GM12878 (cell line): Measurements from ENCODE around the gene ADAMTS4. TPM values are rescaled to one million over a fixed set of nuclear protein-coding genes. Genes with fewer than 3 reads are reported as not detected.
A peak's percentile ranks its signal among the peaks of the same experiment; 100 is the strongest.

Experiments used
- ATAC-seq: fragments of 200-7000 bp; cut with Tn5 transposase; 3 replicates; pipeline ENCODE4 v1.9.1; 2020; ENCODE audit warnings: mild to moderate bottlenecking, moderate library complexity
- BruUV-seq: library from RNA; stranded (reverse); fragments of 400-500 nt; replicated peaks from 2 replicates; lab custom pipeline; 2021; lab: Mats Ljungman, UMichigan
- CTCF ChIA-PET: fragments of 300-600 bp; sonication (Branson Sonifier 250); formaldehyde crosslinking; extraction: SDS; loops from one replicate; lab custom pipeline; 2021; ENCODE audit warnings: inconsistent platforms; lab: Yijun Ruan, JAX
- POLR2A ChIA-PET: fragments of 350-600 bp; formaldehyde crosslinking; extraction: SDS; loops from one replicate; lab custom pipeline; 2021; ENCODE audit warnings: inconsistent platforms; lab: Charles Lee
- RAD21 ChIA-PET: fragments of 300-600 bp; sonication (Branson Sonifier 250); formaldehyde crosslinking; loops from one replicate; lab custom pipeline; 2023; ENCODE audit warnings: antibody characterized with exemption; ENCODE audit not compliant: unreplicated experiment; lab: Charles Lee
- SMC1A ChIA-PET: fragments of 300-600 bp; sonication (Branson Sonifier 250); formaldehyde crosslinking; loops from one replicate; lab custom pipeline; 2023; ENCODE audit not compliant: unreplicated experiment, uncharacterized antibody; lab: Charles Lee
- DNase-seq: peaks from one replicate; pipeline ENCODE4 v3.0.0-alpha.2; 2011; ENCODE audit warnings: low read depth, low spot score
- FAIRE-seq: peaks from 3 replicates; lab custom pipeline; 2011; peaks lifted over from hg19 to GRCh38; lab: Jason Lieb, UNC
- H2AFZ ChIP-seq: 2 replicates; pipeline ENCODE4 v1.6.0; 2011; ENCODE audit warnings: low read depth, low read length, control low read depth; ENCODE audit not compliant: control insufficient read depth
- H3K27ac ChIP-seq: 2 replicates; pipeline ENCODE4 v1.5.1; 2011; ENCODE audit warnings: control low read depth; ENCODE audit not compliant: control insufficient read depth, insufficient read depth
- H3K27me3 ChIP-seq, 2 experiments: replicated peaks in 1 of 2; 2 replicates each; pipeline versions ENCODE4 v1.6.0 to v1.6.1; 2011; ENCODE audit warnings: low read length in 1 of 2; ENCODE audit not compliant: control insufficient read depth in 2 of 2, insufficient read depth in 2 of 2
- H3K36me3 ChIP-seq, 2 experiments: 2 replicates each; pipeline ENCODE4 v1.5.1; 2011; ENCODE audit warnings: low read length in 1 of 2; ENCODE audit not compliant: control insufficient read depth in 2 of 2, insufficient read depth in 2 of 2
- H3K4me1 ChIP-seq: 2 replicates; pipeline ENCODE4 v1.6.1; 2011; ENCODE audit warnings: mild to moderate bottlenecking, low read length, moderate library complexity, mixed read lengths; ENCODE audit not compliant: control insufficient read depth, insufficient read depth
- H3K4me2 ChIP-seq: 2 replicates; pipeline ENCODE4 v1.6.0; 2011; ENCODE audit warnings: control low read depth; ENCODE audit not compliant: control insufficient read depth, insufficient read depth
- H3K4me3 ChIP-seq: fragments of 200-600 bp; sonication (generic); 2 replicates; pipeline ENCODE4 v1.5.1; 2016
- H3K79me2 ChIP-seq: 2 replicates; pipeline ENCODE4 v1.6.0; 2011; ENCODE audit warnings: low read length; ENCODE audit not compliant: control insufficient read depth, insufficient read depth
- H3K9ac ChIP-seq: 2 replicates; pipeline ENCODE4 v1.8.0; 2011; ENCODE audit warnings: low read length, control low read depth, mixed read lengths; ENCODE audit not compliant: control insufficient read depth, insufficient read depth
- H3K9me3 ChIP-seq: replicated peaks from 3 replicates; pipeline ENCODE4 v1.5.1; 2011; ENCODE audit warnings: mild to moderate bottlenecking, low read length; ENCODE audit not compliant: control insufficient read depth, insufficient read depth
- H4K20me1 ChIP-seq: 2 replicates; pipeline ENCODE4 v1.6.0; 2011; ENCODE audit not compliant: control insufficient read depth, insufficient read depth
- BCL11A ChIP-seq: IDR thresholded peaks from 2 replicates; pipeline ENCODE4 v1.6.1; 2011; ENCODE audit warnings: low read depth, low read length
- EP300 ChIP-seq, 2 experiments: fragments of 150-350 bp in 1 of 2; IDR thresholded peaks; 2 replicates each; pipeline ENCODE4 v1.6.1; 2011 to 2012; ENCODE audit warnings: low read depth in 2 of 2, low read length in 2 of 2, borderline replicate concordance in 1 of 2, improper control_type of control experiment in 1 of 2, inconsistent platforms in 1 of 2; ENCODE audit not compliant: control insufficient read depth in 1 of 2
- FOXK2 ChIP-seq: fragments of 450-650 bp; IDR thresholded peaks from 2 replicates; pipeline ENCODE4 v1.6.1; 2017; ENCODE audit warnings: mild to moderate bottlenecking, moderate library complexity
- JUNB ChIP-seq: IDR thresholded peaks from 2 replicates; pipeline ENCODE4 v1.6.1; 2016; ENCODE audit warnings: antibody characterized with exemption, mild to moderate bottlenecking
- NFYA ChIP-seq: IDR thresholded peaks from 2 replicates; pipeline ENCODE4 v1.6.1; 2011; ENCODE audit warnings: low read depth, mild to moderate bottlenecking, low read length, improper control_type of control experiment, borderline replicate concordance
- NFYB ChIP-seq: IDR thresholded peaks from 2 replicates; pipeline ENCODE4 v1.6.1; 2011; ENCODE audit warnings: low read depth, mild to moderate bottlenecking, low read length, improper control_type of control experiment, moderate library complexity; ENCODE audit not compliant: insufficient read depth
- NR2C1 ChIP-seq: fragments of 450-650 bp; IDR thresholded peaks from 2 replicates; pipeline ENCODE4 v1.6.1; 2017; ENCODE audit warnings: antibody characterized with exemption, mild to moderate bottlenecking, moderate library complexity
- NR2F1 ChIP-seq: fragments of 450-650 bp; conservative IDR thresholded peaks from 2 replicates; pipeline ENCODE4 v1.6.1; 2017; ENCODE audit warnings: mild to moderate bottlenecking
- PML ChIP-seq: IDR thresholded peaks from 2 replicates; pipeline ENCODE4 v1.6.1; 2012; ENCODE audit warnings: low read length, inconsistent platforms
- RAD51 ChIP-seq: fragments of 450-650 bp; IDR thresholded peaks from 2 replicates; pipeline ENCODE4 v1.6.1; 2016; ENCODE audit warnings: moderate library complexity, mild to moderate bottlenecking, inconsistent platforms
- SUPT20H ChIP-seq: IDR thresholded peaks from 2 replicates; pipeline ENCODE4 v1.6.1; 2011; ENCODE audit warnings: low read depth, mild to moderate bottlenecking, low read length, moderate library complexity, borderline replicate concordance; ENCODE audit not compliant: control insufficient read depth
- WRNIP1 ChIP-seq: IDR thresholded peaks from 2 replicates; pipeline ENCODE4 v1.6.1; 2011; ENCODE audit warnings: low read depth, low read length, improper control_type of control experiment, borderline replicate concordance
- WGBS: methylation state at CpG from one replicate; pipeline ENCODE4 v1.1.6; 2016; ENCODE audit warnings: low lambda C conversion rate; ENCODE audit not compliant: insufficient replicate concordance, insufficient coverage; ENCODE audit errors: missing lambda C conversion rate; 5-methylcytosine and 5-hydroxymethylcytosine counted together
- in situ Hi-C: fragments of 300-500 bp; cut with MboI; formaldehyde crosslinking; loops from 9 replicates; pipeline ENCODE4 v1.14.3; 2018; ENCODE audit warnings: mixed read lengths
- intact Hi-C: fragments of 100-400 bp; cut with micrococcal nuclease; formaldehyde crosslinking; loops from one replicate; pipeline ENCODE4 v1.14.2; 2022; ENCODE audit not compliant: unreplicated experiment
- polyA plus RNA-seq, 11 experiments: library from polyadenylated mRNA; depleted of rRNA in 4 of 11; unstranded in 6 of 11; stranded (reverse) in 5 of 11; fragments of >200 nt; fragmentation: Nextera tagmentation in 4 of 11; fragmentation: Illumina TruSeq in 1 of 11; extraction: Ambion mirVana in 4 of 11; extraction: Trizol in 1 of 11; gene quantifications; 1 replicate in 1 of 11; 2 replicates in 10 of 11; pipeline versions ENCODE4 v1.2.1 to v1.2.3, GENCODE V29; 2011 to 2016; ENCODE audit warnings: inconsistent platforms in 2 of 11, missing spikeins in 2 of 11, low read depth in 1 of 11
- total RNA-seq, 4 experiments: library from RNA; depleted of rRNA in 3 of 4; stranded (reverse); fragments of >200 nt in 3 of 4; fragmentation: Illumina TruSeq in 1 of 4; extraction: Trizol in 1 of 4; gene quantifications; 2 replicates each; pipeline versions ENCODE4 v1.2.1 to v1.2.3, GENCODE V29; 2013 to 2021
- TF ChIP-seq, protein P1 (sequence below), 3 experiments: IDR thresholded peaks in 2 of 3; conservative IDR thresholded peaks in 1 of 3; 2 replicates each; pipeline ENCODE4 v1.5.1; 2011; ENCODE audit warnings: low read depth in 3 of 3, low read length in 3 of 3, mild to moderate bottlenecking in 3 of 3, control low read depth in 2 of 3, moderate library complexity in 2 of 3, inconsistent platforms in 1 of 3, mixed read lengths in 1 of 3; ENCODE audit not compliant: control insufficient read depth in 2 of 3, insufficient read depth in 1 of 3; ENCODE audit errors: extremely low read depth in 1 of 3
- TF ChIP-seq, protein P2 (sequence below): IDR thresholded peaks from 2 replicates; pipeline ENCODE4 v1.6.1; 2012; ENCODE audit warnings: low read depth, low read length, improper control_type of control experiment
- TF ChIP-seq, protein P3 (sequence below): fragments of 450-650 bp; IDR thresholded peaks from 2 replicates; pipeline ENCODE4 v1.6.1; 2014; ENCODE audit warnings: mild to moderate bottlenecking
- TF ChIP-seq, protein P4 (sequence below): fragments of 450-650 bp; conservative IDR thresholded peaks from 2 replicates; pipeline ENCODE4 v1.6.1; 2017; ENCODE audit warnings: mild to moderate bottlenecking, moderate library complexity

Gene ADAMTS4
- total and polyA plus RNA-seq, 10 of the 15 experiments (the other 5 are each of a cell fraction or from before 2014, with no cell fraction given) = 0.01 to 0.13 (median 0.05) TPM; not detected in 2

DNA sequence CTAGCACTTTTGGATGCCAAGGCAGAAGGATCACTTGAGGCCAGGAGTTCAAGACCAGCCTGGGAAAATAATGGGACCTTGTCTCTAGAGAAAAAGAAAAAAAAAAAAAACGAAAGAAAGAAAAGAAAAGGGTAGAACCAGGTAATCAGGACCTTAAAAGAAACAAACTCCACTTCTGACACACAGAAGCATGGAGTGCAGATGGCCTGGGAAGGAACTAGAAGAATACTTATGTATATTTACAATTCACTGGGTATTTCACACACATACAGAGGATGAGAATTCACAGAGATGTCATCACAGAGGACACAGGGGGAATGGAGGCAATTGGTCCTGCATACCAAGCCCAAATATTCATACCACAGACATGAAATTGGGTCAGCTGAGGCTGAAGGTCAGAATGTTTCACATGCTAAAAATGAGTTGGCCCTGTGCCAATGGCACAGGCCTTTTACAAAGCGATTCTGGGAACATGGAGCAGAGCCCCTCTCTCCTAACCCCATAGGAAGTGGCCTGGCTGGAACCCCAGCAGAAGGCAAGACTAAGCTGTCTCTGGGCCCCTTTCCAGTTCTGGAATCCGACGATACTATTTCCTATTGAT lies 26.0 kb downstream of the ADAMTS4 start:
- Histone ChIP-seq H3K79me2 (peaks cover 23% of the 10 kb centered on the region), H3K27me3 (no peaks in the 10 kb centered on the region), H3K4me1 (peaks cover 17% of the 10 kb centered on the region), H3K4me3 (no peak overlapping the region), H3K4me2 (no peak overlapping the region), H3K36me3 (peaks cover 17 to 30% of the 10 kb centered on the region in 2 experiments), H4K20me1 (no peaks in the 10 kb centered on the region), H3K27ac (no peak overlapping the region), H3K9me3 (no peaks in the 10 kb centered on the region), H2AFZ (no peak overlapping the region), H3K9ac (0 out of 2 replicates have a peak overlapping the region, but pooled peaks have one; percentile 20)
- in situ Hi-C loops (no loop called here), intact Hi-C loops (no loop called here)
- SMC1A ChIA-PET = interaction anchor here (0.9 kb wide), 1 partner anchor 209 kb away, joined by 3 read pairs; no protein-coding TSS in a partner anchor
- BruUV-seq = no TSS peak
- no peak for FAIRE-seq
- no peak for ATAC-seq
- CTCF ChIA-PET = interaction anchor here (0.5 to 0.6 kb wide), 2 partner anchors 128 to 394 kb away, joined by 3 to 4 read pairs; no protein-coding TSS in a partner anchor
- POLR2A ChIA-PET = no interaction called here
- RAD21 ChIA-PET = no interaction called here
- DNase-seq = no peak
- WGBS = 82% methylated on average over 4 of the region's 4 CpGs
- TF ChIP-seq, protein P1, sequence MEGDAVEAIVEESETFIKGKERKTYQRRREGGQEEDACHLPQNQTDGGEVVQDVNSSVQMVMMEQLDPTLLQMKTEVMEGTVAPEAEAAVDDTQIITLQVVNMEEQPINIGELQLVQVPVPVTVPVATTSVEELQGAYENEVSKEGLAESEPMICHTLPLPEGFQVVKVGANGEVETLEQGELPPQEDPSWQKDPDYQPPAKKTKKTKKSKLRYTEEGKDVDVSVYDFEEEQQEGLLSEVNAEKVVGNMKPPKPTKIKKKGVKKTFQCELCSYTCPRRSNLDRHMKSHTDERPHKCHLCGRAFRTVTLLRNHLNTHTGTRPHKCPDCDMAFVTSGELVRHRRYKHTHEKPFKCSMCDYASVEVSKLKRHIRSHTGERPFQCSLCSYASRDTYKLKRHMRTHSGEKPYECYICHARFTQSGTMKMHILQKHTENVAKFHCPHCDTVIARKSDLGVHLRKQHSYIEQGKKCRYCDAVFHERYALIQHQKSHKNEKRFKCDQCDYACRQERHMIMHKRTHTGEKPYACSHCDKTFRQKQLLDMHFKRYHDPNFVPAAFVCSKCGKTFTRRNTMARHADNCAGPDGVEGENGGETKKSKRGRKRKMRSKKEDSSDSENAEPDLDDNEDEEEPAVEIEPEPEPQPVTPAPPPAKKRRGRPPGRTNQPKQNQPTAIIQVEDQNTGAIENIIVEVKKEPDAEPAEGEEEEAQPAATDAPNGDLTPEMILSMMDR (IDR thresholded peaks at IDR 0.05 in 2 of 3, conservative IDR thresholded peaks at IDR 0.05 in 1 of 3; ENCODE audit: control insufficient read depth in 2 of 3, extremely low read depth in 1 of 3, insufficient read depth in 1 of 3, low read depth in 3 of 3, low read length in 3 of 3) = no peak
- TF ChIP-seq, protein P2, sequence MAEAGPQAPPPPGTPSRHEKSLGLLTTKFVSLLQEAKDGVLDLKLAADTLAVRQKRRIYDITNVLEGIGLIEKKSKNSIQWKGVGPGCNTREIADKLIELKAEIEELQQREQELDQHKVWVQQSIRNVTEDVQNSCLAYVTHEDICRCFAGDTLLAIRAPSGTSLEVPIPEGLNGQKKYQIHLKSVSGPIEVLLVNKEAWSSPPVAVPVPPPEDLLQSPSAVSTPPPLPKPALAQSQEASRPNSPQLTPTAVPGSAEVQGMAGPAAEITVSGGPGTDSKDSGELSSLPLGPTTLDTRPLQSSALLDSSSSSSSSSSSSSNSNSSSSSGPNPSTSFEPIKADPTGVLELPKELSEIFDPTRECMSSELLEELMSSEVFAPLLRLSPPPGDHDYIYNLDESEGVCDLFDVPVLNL = no peak
- no peak for TF ChIP-seq EP300 (IDR thresholded peaks at IDR 0.05; ENCODE audit: borderline replicate concordance in 1 of 2, control insufficient read depth in 1 of 2, low read depth in 2 of 2, low read length in 2 of 2)
- TF ChIP-seq NFYB = no peak
- no peak for TF ChIP-seq WRNIP1
- no peak for TF ChIP-seq RAD51
- no peak for TF ChIP-seq NR2C1
- TF ChIP-seq, protein P3, sequence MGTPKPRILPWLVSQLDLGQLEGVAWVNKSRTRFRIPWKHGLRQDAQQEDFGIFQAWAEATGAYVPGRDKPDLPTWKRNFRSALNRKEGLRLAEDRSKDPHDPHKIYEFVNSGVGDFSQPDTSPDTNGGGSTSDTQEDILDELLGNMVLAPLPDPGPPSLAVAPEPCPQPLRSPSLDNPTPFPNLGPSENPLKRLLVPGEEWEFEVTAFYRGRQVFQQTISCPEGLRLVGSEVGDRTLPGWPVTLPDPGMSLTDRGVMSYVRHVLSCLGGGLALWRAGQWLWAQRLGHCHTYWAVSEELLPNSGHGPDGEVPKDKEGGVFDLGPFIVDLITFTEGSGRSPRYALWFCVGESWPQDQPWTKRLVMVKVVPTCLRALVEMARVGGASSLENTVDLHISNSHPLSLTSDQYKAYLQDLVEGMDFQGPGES = no peak
- TF ChIP-seq JUNB = no peak
- no peak for TF ChIP-seq NFYA
- no peak for TF ChIP-seq BCL11A
- no peak for TF ChIP-seq SUPT20H
- TF ChIP-seq NR2F1 = no peak
- no peak for TF ChIP-seq PML
- TF ChIP-seq, protein P4, sequence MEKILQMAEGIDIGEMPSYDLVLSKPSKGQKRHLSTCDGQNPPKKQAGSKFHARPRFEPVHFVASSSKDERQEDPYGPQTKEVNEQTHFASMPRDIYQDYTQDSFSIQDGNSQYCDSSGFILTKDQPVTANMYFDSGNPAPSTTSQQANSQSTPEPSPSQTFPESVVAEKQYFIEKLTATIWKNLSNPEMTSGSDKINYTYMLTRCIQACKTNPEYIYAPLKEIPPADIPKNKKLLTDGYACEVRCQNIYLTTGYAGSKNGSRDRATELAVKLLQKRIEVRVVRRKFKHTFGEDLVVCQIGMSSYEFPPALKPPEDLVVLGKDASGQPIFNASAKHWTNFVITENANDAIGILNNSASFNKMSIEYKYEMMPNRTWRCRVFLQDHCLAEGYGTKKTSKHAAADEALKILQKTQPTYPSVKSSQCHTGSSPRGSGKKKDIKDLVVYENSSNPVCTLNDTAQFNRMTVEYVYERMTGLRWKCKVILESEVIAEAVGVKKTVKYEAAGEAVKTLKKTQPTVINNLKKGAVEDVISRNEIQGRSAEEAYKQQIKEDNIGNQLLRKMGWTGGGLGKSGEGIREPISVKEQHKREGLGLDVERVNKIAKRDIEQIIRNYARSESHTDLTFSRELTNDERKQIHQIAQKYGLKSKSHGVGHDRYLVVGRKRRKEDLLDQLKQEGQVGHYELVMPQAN = no peak
- no peak for TF ChIP-seq FOXK2
